Measurements from ENCODE around the gene SPATS2L.

The SPATS2L gene

DNA sequence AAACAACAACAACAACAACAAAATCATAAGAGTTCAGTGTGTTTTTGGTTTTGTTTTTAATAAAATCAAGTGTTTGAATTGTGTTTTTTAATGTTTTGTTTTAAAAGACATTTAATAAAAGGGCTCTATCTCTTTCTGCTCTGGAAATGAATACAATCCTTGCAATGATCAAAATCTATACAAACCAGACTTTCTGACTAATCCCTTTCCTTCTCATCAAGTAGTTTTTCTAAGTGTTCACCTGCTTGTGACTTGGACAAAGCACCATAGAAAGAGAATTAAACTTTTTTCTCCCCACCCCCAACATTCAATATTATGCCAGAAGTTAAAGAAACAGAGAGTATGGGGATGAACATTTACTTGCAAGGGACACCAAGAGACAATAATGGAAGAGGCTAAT is 142.0 kb downstream of the SPATS2L start:
- DNase-seq: no peak

DNA sequence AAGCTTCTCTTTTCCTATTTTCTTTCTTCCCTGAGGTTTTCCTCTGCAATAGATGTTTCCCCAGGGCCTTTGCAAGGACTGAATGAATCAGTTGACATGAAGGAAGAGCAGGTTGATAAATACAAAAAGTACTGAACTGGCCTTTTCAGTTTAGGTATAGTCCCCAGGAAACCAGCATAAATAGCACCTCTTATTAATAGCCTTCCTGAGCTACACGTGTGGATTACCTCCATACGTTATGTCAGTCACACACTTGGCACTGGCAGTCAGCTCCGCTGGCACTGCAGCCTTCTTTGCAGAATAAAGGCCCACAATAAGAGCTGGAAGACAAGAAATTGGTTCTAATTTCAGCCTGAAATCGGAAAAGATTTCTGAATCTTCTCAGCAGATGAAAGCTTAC is 142.7 kb downstream of the SPATS2L start:
- DNase-seq: no peak

DNA sequence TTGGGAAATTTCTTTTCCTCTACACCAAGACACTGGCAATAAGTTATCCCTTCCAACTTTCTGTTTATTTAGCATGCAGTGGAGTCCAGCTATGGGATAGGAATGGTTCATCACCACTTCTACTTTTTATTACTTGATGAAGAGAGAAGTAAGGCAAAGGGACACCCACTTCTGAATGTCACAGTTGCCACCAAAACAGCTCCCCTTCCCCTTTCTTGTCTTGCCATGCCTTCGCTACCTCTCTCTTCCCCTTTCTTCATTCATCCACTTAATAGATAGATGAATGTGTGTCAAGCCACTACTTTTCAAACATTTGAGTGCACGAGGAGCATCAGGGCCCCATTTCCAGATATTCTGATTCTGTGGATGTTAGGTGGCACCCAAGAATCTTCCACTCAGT is 143.8 kb downstream of the SPATS2L start:
- no peak for DNase-seq

DNA sequence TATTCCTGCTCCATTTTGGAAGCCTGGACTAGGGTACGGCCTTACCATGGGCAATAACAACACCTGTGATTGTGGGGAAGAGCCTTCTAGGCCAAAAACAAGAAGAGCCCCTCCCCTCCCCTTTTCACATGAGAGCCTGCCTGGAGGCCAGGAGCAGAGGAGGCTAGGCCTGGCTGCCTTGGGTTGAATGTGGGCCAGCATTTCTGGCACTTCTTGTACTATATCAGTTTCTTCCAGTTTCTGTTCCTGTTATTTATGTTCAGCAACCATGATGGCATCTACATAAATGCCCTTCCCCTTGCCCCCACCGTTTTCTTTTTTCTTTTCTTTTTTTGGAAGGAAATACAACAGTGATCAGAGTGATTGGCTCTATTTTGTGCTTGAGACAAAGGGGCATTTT is 145.0 kb downstream of the SPATS2L start:
- DNase-seq: no peak

DNA sequence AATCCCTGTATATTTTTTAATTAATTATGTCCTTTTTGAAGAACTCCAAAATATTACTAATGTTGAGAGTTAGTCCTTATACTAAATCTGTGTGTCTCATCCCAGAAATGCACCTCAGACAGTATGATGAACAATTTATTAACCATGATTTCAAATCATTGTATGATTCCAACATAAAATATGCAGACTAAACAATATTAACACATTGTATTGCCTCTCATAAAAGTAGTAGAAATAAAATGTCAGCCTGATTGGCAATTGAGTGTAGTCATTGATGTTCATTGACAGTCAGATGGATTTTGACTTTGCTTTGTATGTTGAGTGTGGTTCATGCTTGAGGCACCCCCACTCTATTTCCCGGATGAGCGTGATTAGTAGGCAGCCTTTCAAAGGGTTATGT is 145.9 kb downstream of the SPATS2L start:
- no peak for DNase-seq

DNA sequence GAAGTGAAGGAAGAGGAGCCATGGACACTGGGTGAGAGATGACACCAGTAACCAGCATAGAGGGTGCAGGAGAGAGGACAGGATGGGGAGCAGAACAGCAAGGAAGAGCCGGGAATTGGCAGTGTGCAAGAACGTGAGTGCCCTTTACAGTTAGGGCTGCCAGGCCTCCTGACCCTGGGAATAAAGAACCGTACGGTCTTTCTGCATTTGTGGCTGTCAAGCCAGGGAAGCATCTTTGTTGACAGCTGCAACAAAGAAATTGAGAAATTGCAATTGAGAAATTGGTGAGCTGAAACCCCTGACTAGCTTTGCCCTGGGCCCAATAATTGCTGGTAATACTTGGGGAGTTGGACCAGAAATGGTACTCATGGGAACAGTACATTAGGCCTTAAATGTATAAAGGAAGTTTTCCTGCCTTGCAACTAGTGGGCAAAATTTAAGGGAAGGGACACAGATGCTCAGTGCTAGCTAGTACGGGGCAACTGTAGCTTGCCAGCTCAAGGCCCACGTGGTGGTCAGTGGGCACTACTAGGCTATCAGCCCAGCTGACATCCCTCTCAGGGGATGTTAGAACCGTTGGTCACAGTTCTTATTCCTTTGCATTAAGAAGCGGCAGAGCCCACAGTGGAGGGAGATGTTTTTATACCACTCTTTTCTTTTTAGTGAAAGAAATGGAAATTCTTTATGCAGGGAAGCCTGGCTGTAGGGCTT is 146.8 kb downstream of the SPATS2L start:
- no peak for DNase-seq

DNA sequence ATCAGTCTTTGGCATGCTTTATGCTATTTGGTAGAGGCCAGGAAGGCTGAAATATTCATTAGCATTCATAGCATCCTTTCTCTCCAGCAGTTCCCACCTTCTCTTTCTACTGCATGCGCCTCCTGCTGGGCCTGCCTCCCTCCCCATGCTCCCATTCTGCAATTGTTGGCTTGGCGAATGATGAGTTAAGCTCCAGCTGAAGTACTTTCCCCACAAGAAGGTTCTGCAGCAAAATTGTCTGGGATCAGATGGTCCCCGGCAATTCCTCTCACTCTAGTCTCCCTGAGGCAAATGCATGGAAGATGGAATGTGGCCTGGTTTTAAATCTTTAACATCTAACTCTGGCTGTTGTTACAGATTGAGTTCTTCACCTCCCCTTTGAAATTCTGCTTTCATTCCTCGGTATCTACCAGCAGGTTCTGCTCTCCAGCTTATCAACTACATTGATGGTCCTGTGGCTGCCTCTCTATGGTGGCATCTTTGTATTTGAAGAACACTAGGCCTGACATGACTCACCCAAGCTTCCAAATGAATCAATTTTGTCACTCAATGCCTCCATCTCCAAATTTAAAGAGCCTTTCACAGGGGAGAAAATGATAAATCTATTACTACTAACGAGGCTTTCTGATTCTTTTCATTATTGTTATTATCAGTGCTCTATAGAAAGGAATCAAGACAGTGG is 147.5 kb downstream of the SPATS2L start:
- DNase-seq: no peak

DNA sequence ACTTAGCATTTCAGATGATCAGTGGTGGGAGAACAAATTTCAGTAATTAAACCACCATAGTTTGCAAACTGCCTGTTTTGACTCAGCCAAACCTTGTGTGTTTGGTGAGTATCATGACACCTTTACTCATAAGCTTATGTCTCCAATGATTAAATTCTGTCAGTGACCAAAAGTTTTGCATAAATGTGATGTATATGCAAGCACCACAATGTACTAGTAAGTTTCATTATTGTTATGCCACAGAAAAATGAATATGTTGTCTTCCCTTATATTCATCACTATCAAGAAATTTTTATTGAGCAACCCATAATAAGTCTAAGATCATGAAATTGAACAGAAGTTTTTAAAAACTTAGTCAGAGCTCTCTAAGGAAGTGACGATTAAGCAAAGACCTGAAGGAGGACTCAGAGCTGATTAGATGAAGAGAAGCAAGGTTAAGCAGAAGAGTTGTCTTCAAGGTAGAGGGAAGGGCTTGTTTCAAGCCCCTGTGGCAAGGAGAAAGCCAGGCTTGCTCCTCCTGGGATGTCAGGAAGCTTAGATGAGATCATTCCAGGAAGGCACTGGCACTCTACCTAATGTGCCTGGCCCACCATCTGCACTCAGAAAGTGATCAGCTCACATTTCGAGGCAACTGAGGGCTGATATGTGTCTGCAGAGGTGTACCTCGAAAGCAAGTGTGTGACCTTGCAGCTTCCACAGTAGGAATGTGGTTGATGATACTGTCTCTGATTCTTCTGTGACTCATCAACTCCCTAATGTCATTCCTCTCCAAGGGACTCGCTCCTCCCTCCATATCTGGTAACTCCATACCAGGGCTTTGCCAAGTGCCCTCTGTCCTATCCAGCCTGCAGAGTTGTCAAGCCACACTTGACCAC is 148.7 kb downstream of the SPATS2L start:
- no peak for DNase-seq

DNA sequence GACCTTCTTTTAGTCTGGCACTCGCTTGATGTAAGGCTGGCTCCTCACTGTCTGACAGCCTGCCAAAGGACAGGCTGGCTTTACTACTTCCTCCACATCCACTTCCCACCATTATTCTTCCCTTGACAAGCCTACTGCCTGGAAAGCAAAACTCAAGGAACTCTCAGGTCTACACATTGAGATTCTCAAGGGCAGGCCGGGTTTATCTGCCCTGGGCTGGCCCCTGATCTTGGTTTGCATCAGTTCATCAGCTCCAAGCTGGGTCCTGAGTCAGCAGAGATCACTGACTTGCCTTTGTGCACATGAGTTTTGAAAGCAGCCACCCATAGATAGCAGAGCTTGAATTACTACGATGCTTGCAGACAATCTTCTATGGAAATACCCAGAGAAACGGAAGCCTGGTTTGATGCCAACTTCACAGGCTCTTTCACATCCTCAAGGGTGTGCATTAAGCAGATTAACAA is 149.5 kb downstream of the SPATS2L start:
- DNase-seq: no peak

DNA sequence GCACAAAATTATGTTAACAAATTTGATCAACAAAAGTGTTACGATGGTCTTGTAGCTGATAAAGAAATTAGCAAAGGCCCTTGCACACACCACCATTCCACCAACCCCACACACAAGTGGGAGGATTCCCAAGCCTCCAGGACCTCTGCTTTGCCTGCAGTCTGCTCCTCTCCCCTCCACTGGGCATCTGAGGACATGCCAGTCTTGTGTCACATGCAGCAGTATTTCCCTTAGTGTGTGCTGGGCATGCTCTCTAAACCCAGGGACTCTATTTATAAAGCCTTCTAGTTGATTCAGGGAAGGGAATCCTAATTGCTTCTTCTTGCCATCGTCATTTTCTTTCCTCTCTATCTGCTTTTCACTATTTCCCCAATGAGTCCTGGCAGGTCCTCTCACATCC is 150.1 kb downstream of the SPATS2L start:
- no peak for DNase-seq

DNA sequence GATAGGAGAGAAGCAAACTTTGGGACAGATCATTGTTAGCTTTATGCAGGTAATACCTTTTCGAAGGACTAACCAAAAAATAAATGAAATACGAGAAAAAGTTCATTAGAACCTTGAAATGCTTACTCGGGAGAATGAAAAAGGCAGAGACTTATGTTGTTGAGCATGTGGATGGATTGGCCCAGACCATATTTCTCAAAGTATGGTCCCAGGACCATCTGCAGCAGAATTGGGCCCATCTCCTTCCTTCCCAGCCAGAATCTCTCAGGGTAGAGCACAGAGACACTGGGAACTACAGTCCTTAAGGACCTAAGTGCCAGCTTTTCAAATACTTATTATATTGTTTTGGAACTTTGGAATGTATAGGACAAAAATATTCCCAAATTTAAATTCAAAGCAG is 152.6 kb downstream of the SPATS2L start:
- DNase-seq: no peak

DNA sequence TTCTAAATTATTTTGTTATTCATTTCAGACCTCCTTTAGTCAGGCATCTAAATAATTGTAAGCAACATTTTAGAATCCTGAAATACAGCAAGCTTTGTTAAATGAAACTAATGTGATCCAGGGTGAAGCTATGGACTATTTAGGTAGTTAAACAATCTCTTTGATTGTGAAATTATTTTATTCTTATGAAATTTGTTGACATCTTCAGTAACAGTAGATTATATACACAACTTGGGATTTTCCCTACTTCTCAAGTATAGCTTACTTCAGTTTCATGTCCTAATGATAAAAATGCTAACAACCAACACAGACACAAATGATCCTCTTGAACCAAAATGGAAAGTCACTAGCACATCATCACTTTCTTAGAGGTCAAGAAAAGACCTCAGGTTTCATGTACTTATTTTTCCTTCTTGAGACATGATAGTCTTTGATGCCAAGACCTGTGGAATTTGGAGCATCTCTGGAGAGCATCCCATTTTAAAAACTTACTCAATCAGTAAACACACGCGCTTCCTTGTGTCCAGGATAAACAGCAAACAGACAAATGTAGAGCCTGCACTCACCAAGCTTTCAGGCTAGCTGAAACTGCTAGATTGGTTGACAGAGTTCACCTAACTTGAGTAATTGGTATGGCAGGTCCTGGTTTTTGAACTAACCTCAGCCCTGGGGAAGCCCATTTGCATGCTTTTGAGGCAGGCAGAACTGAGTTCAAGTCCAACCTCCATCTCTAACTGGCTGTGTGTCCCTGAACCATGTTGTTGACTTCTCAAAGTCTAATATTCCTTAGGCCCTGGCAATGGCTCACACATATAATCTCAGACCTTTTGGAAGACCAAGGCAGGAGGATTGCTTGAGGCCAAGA is 155.6 kb downstream of the SPATS2L start:
- no peak for DNase-seq

DNA sequence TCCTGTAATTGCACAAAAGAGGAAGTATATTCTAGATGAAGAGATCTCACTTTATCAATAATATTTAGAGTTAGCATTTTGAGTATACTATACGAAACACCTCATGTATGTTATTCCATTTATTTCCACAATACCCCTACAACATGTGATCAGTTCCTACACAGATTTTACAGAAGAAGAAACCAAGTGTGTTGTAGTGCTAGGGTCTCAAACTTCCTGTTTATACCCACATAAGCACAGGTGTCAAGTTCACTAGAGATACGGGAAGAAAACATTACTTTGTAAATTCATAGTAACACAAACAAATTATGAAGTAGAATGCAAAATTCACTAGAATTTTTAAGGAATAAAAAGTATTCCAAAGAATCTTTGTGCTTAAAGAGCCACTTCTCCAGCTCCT is 157.0 kb downstream of the SPATS2L start:
- DNase-seq: no peak

DNA sequence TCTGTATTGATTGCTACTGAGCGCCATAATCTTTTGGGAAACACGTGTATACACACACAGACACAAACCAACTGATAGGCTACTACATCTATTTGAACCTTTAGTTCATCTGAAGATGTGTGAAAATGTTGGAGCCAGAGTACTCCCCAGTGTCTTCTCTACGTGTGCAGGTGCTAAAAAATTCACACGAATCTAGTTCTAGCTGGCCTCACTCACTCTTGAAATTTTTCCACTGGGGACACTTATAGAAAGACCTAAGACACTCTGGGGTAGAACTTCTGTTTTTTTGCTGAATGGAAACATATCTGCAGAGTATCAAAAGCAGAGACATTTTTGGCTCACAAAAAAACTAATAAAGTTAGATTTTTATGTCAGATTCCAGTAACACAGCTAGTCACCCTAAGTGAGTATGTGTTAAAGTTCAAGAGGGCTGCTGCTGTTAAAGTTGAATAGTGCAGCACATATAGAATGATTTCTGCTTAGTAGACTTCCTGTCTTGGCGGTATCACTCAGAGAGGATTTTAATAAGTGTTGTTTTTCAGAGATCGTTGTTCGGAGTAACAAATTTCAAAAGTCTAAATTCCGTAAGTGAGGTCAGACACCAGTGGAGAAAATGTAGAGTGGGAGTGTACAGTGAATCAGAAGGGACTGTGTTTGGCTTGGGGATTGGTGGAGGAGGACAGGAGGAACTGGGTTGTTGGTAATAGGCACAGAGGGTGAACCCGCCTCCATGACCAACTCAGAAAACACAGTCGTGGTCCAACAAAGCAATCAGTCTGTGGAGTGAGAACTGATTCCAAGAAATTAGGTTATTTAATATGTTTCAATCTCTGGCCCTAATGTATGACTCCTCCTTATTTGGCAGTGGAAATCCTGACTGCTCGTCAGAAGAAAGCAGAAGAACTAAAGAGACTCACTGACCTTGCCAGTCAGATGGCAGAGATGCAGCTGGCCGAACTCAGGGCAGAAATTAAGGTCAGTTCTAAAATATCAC is 160.2 kb downstream of the SPATS2L start:
- DNase-seq: no peak

DNA sequence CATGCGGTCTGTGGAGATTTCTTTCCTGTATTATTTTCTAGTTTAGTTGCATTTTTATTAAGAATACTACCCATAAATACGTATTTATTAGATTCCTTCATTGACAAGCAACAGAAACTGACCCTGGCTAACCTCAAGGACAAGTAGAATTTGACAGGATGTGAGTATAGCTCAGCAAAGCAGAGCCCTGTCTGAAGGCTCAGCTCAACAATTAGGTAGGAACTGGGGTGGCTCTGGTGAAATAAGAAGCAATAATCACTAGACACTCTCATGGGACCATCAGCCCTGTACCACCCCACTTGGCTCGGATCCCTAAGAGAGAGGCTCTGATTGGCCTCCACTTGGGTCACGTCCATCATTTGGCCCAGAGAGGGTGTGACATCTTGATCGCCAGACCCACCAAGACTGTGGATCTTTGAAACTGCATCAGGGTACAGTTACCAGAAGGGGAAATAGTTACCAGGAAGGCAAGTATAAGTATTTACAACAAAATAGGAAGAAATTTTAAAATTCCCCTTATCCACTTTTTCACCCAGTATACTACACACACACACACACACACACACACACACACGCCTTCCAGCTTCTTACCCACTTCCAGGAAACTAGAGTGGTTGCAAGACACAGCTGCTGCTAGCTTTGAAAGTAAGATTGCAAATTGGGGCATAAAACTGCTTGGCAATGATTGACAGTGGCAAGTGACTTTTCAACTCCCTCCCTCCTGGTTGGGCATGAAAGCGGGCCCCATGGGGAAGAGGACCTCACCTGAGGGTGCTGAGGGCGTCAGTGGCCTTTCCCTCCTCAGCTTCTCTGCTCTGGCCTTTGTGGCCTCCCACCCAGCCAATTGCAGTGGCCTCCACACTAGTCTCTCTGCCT is 161.6 kb downstream of the SPATS2L start:
- DNase-seq: peak; percentile 17

DNA sequence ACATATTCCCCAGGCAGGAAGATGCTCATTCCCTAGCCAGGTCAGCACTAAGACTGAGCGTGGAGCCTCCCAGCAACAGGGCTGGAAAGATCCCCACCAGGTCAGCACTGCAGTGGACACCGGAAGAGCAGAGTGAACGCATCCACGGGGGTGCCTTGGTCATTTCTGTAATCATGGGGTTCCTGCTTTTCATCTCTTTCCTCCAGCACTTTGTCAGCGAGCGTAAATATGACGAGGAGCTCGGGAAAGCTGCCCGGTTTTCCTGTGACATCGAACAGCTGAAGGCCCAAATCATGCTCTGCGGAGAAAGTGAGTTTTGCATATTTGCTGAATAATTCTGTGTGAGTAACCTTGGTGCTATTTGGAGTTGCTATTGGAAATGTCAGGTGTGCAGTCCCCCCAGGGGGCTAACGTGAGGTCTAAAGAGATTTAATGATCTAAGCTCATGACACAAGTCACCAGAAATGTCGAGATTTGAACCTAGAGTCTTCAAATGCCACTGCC is 163.3 kb downstream of the SPATS2L start:
- DNase-seq: no peak

DNA sequence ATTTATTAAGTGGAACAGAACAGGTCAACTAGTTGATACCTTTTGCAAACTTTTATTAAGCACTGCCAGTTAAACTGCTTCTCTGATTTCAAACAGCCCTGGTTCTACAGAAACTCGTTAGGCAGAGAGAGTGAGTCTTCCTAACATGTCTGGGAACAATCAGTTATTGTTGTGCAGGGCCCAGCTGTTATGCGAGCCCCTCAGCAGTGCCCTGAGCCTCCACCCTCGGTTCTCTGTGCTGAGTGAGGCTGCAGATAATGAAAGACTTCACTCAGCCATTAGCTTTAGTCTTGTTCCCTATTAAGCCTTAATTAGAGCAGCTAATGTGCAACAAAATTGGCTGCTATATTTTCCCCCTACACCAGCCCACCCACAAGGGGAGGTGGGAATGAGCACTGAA is 163.7 kb downstream of the SPATS2L start:
- DNase-seq: no peak

DNA sequence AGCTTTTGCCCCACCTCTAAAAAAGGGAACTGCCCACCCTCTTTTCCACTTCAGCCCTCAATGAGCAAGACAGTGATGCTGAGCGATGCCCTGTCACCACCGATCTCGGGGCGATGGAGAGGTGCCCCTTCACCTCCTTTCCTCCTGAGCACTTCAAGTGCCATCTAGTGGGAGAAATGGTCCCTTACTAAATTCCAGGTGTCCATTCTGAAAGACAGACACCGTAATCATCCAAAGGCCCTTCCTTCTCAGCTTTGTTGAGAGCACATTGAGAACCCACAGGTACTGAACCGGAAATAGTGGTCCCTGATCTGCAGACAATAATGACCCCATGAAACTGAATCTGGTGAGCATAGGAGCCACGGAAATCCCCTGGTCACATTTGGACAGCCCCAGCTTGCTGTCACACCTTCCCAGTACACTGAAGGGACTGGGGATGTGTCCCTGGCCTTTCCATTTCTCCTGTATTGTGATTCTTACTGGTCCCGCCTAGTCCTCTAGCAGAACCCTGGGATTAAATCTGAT is 164.9 kb downstream of the SPATS2L start:
- DNase-seq: no peak

DNA sequence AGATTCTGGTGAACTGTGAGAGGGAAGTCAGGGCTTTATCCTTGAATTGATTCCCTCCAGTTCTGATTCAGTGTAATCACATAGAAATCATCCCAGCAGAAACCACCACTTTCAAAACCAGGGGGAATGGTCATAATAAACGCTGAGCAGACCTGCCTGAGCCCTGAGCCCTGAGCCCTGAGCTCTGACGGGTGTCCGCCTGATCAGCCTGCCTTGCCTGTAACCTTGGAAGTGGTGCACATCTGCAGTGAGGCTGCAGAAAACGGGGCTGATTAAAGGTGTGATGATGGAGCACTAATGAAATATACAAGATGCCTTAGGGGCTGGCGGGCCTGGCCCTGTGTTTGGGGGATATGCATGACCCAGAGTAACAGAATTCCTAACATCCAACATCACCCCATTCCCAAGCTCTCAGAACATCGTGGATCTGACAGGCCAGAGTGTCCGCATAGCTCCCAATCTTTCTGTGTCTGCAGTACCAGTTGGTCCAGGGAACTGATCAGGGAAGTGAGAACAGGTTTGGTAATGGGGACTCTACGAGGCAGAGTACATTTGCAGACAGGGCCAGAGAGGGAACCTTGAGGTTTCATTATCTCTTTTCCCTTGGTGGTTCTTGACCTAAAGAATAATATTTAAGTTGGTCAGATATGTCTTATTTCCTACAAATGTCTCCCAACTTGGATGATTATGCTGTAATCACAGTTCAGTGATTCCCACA is 165.6 kb downstream of the SPATS2L start:
- DNase-seq: no peak
